GM12891 (cell line): Measurements from ENCODE around the gene TXNRD1.

Source experiments
- POLR2A ChIP-seq: IDR thresholded peaks from 2 replicates; pipeline ENCODE4 v1.6.1; 2011; ENCODE audit warnings: low read depth, low read length, control low read depth
- TAF1 ChIP-seq: IDR thresholded peaks from 2 replicates; pipeline ENCODE4 v1.6.1; 2011; ENCODE audit warnings: low read depth, low read length, control low read depth

DNA sequence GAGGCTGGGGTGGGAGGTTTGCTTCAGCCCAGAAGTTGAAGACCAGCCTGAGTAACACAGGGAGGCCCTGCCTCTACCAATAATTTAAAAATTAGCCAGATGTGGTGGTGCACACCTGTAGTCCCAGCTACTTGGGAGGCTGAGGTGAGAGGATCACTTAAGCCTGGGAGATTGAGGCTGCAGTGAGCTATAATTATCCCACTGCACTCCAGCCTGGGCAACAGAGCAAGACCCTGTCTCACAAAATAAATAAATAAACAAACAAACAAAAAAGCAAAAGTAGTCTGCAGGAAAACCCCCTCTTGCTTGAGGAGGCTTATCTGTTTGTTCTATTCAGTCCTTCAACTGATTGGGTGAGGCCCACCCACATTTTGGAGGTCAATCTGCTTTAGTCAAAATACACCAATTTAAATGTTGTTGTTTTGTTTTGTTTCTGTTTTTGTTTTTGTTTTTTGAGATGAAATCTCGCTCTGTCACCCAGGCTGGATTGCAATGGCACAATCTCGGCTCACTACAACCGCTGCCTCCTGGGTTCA lies 24.9 kb upstream of the TXNRD1 start:
- no peak for TF ChIP-seq TAF1
- no peak for TF ChIP-seq POLR2A
